NCI-H1694 (cell line): Measurements from ENCODE around the gene PROS1.
"Not testable (repeated sequence)": the region's sequence is repeated elsewhere in the genome, so short reads cannot be mapped to it uniquely, and the experiment has no call there.

ENCODE experiments used
- DNase-seq: peaks from one replicate; lab custom pipeline; 2025; lab: John Stamatoyannopoulos, UW

Gene PROS1

DNA sequence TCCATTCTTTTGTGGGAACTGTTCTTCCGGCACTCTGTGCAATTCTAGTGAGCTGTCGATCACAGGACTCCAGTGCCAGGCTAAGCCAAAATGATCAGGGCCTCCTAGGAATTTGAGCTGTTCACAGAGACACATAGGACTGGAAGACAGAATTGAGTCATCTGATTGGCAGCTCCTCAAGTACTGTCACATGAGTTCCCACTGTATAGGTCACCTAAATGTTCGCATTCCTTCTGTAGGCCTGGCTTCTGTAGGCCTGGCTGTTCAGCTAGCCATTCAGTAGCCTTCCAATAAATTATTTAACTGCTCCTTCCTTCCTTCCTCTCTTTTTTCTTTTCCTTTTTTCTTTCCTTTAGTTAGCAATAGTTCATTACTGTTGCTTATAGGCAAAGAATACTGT is 4.3 kb downstream of the PROS1 start:
- DNase-seq, result no peak

DNA sequence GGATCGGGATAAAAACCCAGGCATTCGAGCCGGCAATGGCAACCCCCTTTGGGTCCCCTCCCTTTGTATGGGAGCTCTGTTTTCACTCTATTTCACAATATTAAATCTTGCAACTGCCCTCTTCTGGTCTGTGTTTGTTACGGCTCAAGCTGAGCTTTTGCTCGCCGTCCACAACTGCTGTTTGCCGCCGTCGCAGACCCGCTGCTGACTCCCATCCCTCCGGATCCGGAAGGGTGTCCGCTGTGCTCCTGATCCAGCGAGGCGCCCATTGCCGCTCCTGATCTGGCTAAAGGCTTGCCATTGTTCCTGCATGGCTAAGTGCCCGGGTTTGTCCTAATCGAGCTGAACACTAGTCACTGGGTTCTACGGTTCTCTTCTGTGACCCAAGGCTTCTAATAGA is 8.6 kb downstream of the PROS1 start:
- not testable (repeated sequence) for DNase-seq

DNA sequence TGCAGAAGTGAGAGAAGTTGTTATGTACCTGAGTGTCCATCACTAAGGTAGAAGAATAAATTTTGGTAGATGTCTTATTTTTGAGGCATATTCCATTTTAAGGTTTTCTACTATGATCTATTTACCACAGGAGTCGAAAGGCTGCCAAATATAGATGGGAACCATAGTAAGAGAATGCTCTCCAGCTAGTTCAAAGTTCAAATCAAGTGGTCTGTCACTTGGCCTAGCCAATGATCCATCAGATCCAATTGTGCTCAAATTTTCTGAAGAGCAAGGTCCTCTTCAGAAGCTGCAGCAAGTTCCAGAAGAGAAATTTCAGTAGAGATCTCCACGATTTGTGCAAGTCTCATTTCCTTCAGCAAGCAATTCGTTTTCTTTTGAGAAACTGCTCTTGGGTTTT is 10.9 kb downstream of the PROS1 start:
- no peak for DNase-seq

DNA sequence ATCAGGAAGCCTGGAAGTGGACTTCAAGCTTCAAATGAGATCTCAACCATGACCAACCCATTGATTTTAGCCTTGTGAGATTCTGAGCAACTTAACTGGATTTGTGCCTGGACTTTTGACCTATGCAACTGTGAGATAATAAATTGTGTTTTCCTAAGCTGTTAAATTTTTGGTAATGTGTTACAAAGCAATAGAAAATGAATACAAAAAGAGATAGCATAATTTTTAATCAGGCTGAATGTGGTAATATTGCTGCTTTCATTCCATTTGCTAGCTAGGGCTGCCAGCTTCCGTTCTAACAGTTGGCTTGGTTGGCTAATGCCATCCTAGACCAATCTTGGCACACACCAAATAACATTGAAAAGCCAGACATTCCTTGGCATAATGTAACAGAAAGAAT is 12.2 kb downstream of the PROS1 start:
- DNase-seq, result no peak

DNA sequence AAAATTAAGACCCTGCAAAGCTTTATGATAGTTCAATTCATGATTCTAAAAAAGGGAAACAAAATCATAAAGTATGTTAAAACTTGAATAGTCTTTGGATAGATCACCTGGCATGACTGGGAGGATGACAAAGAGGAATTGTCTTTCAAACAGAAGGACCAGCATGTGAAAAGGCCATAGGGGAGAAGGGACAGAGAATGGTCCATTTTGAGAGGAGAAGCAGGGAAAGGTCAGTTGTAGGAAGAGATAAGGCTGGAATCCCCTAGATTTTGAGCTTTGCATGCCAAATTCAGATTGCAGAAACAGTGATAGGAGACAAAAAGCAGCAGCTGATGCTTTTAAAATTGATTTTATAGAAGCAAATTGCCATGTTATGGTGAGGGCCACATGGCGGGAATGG is 12.7 kb downstream of the PROS1 start:
- no peak for DNase-seq

DNA sequence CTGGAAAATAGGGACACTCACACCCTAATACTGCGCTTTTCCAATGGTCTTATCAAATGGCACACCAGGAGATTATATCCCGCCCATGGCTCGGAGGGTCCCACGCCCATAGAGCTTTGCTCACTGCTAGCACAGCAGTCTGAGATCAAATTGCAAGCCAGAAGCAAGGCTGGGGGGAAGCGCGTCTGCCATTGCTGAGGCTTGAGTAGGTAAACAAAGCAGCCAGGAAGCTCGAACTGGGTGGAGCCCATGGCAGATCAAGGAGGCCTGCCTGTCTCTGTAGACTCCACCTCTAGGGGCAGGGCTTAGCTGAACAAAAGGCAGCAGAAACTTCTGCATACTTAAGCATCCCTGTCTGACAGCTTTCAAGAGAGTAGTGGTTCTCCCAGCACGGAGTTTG is 23.7 kb downstream of the PROS1 start:
- not testable (repeated sequence) for DNase-seq

DNA sequence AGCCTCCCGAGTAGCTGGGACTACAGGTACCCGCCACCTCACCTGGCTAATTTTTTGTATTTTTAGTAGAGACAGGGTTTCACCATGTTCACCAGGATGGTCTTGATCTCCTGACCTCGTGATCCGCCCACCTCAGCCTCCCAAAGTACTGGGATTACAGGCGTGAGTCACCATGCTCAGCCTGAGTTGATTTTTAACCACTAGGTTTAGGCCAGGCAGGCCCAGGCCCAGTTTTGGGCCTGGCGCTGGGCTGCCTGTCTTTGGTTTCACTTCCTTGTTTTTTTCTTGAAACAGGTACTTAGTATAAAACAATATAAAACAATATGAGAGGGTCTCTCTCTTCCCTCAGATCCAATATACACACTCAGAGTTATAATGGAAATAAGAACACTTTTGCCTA is 36.2 kb downstream of the PROS1 start:
- not testable (repeated sequence) for DNase-seq

DNA sequence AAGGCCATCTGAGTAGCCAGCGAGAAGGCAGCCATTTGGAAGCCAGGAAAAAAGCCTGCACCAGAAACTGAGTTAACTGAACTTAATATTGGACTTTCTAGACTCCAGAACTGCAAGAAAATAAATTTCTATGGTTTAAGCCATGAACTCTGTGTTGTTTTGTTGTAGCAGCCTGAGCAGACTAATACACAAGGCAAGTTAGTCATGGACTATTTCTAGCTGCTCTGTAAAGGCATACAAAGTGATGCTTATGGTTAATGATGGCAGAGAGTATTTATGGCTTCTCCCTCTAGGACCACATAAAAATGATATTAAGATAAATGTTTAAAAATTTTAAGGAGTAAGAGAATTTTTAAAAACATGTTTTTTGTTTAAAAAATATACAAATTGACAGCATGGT is 37.1 kb downstream of the PROS1 start:
- DNase-seq, result no peak

DNA sequence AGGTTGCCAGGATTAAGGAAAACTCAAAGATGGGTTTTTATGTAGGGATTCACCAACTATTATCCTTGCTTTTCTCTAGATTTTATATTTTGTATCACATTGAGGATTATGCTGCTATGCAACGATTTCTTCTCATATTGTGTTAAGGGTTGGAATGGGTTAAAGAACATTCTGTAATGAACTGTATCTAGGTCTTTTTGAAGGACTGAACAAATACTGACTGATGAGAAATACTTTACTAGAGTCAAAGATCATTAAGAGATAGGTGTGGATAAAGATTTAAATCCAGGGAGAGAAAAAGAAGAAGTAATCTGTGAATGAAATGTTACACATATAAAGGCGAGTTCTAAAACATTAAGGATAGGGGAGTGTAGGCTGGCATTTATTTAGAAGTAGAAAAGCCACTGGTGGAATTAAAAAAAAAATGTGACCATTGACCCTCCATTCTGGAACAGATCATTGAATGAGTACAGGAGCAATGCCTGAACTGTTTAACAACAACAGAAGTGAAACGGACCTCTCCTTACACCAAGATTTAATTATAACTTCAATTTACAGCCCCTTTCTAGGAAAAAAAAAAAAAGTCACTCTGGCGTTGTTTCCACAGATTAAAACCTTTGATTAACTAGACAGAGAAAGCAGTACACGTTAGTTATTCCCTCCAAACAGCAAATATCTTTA is 39.2 kb downstream of the PROS1 start:
- DNase-seq, result no peak

DNA sequence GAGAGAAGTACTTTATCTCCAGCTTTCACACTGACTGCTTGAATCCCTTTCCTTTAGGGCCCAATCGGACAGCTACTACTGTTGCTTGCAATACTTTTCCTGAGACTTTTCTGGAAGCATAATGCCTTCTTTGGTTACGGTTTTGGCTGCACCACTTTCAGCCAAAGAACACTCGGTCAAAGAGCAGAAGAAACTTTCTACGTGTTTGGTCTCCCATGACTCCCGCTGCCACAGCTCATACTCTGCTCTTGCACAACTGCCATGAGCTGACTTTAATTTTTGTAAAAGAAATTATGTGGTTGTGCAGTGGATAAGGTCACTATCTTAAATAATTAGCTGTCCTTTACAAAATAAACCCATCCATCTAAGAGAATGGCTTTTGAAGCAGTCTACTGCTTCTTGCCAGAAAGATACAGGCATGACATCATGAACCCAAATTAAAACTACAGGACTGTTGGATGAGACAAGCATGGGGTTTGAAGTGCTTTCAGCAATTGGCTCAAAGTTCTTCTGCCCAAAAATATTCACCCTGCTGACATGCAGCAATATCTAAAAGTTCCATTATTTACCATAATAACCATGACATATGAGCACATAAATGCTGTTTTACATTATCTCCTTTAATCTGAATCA is 42.0 kb downstream of the PROS1 start:
- DNase-seq, result no peak

DNA sequence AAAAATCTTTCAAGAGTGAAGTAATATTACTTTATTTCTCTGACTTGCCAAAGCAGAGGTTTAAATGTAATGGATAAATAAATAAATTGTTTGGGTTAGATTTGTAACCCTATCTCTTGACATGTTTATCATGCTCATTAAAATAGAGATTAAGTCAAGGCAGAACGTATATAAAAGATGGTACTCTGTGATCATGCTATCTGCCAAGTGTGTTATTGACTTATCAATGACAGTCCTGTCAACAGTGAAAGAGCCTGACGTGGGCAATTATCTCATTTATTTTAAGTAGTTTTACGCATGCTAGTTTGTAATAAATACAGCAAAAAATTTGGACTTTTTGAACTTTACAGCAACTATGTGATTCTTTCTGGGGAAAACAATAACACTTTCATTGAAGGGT is 43.7 kb downstream of the PROS1 start:
- no peak for DNase-seq

DNA sequence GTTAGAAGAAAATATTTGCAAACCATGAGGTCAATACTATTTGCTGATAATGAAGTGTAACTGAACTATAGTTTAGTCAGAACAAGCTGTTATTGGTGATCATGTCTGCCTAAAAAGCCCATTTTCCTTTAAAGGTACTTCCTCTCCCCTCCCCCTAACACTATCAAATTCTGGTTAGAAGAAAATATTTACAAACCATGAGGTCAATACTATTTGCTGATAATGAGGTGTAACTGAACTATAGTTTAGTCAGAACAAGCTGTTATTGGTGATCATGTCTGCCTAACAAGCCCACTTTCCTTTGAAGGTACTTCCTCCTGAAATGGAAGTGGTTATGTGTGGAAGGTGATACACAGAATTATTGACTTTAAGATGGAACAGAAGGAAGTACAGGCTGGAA is 46.9 kb downstream of the PROS1 start:
- DNase-seq, result no peak

DNA sequence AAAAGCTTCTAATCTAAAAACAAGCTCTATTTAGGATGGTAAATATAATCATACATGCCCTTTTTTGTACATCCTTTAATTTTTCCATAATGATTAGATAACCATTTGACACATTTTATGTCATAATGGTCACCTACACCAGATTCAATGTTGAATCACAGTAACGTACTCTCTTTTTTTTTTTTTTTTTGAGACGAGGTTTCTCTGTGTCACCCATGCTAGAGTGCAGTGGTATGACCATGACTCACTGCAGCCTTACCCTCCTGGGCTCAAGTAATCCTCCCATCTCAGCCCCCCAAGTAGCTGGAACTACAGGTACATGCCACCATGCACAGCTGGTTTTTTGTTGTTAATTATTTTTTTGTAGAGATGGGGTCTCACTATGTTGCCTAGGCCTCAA is 49.2 kb downstream of the PROS1 start:
- no peak for DNase-seq

DNA sequence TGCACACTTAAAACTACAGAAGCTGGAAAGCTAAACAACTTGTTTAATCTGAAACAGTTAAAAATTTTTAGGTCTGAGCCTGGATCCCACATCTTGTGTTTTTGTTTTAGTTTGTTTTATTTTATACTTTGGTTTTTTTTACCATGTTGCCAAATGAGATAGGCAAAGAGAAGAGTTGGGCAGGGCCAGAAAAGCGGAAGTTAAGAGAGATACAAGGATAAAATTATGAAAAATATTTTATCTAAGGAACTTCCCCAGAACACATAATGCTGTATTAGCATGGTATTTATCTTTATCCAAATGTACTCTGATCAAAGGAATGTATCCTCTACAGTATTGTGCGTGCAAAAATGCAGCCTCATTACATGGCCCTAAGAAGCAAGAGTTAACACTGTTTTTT is 50.7 kb downstream of the PROS1 start:
- DNase-seq, result no peak

DNA sequence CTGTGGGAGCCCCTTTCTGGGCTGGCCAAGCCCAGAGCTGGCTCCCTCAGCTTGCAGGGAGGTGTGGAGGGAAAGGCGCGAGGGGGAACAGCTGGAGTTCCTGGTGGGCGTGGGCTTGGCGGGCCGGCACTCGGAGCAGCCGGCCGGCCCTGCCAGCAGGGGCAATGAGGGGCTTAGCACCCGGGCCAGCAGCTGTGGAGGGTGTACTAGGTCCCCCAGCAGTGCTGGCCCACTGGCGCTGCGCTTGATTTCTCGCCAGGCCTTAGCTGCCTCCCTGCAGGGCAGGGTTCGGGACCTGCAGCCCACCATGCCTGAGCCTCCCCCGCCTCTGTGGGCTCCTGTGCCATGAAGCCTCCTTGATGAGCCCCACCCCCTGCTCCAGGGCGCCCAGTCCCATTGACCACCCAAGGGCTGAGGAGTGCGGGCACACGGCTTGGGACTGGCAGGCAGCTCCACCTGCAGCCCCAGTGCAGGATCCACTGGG is 56.1 kb downstream of the PROS1 start:
- DNase-seq, result not testable (repeated sequence)

DNA sequence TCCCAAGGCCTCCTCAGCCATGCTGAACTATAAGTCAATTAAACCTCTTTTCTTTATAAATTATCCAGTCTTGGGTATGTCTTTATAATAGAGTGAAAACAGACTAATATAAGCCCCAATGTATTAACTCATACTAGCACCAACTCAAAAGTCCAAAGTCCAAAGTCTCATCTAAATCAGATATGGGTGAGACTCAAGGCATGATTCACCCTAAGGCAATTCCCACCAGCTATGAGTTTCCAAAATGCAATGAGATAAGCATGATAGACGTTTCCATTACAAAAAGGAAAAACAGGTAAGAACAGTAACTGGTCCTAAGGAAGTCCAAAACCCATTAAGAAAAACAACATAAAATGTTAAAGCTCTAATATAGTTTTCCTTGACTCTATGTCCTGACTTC is 60.1 kb downstream of the PROS1 start:
- not testable (repeated sequence) for DNase-seq

DNA sequence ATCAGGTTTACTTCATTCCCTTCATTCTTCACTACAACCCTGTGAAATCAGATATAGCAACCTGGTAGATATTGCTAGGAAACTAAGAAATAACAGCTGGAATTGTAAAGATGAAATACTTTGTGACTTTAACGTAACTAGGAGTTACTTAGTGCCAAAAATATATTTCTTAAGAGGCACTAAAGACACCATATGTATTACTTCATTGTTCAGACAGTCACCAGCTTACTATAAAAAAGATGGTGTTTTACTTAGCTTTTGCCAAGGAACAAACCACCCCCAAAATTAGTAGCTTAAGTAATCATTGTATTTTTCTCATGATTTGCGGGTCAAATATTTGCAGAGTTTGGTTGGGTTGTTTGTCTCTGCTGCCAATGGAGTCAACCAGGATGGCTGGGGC is 62.5 kb downstream of the PROS1 start:
- no peak for DNase-seq

DNA sequence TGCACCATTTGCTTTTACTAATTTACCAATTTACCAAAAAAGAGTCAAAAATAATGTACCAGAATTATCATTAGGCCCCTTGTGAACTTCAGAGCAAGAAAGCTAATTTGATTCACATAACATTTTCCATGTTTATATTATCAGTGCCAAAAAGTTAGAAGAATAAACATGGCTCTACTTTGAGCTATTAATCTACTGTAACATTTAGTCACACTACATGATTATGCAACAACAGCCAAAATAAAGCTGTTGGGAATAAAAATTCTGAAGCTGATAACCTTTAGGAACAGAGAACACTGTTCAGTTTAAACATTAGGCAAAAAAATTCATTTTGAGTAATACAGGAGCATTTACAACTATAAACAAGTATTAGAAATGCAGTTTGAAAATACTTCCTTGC is 63.6 kb downstream of the PROS1 start:
- no peak for DNase-seq

DNA sequence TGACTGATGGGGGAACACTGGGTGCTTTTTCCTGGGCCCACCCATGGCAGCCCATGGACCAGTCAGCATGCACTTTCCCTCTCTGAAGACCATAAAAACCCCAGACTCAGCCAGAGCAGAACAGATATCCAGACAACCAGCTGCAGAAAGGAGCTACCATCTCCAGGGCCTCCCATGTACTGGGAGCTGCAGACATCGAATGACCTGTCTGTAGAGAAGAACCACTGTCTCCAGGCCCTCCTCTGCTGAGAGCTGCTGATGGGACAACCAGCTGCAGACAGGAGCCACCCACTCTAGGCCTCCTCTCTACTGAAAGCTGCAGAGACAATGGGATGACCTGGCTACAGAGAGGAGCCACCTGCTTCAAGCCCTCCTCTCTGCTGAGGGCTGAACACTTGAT is 66.6 kb downstream of the PROS1 start:
- DNase-seq, result no peak

DNA sequence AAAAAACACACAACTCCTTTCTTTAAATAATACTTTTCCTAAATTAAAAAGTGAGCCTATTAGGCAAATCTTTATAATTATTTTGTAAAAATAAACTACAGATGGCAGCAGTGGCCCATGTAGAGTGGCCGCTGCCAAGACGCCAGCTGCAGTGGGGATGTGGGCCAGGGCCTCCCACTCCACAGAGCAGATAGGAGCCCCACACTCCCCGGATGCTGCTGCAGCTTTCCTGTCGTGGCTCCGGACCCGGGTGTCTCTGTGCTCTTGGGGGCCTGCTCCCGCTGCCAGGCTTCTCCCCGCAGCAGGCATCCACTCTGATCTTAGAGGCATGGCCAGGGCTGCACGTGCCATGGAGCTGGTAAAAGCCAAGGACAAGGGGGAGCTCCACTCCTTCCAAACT is 67.5 kb downstream of the PROS1 start:
- no peak for DNase-seq

DNA sequence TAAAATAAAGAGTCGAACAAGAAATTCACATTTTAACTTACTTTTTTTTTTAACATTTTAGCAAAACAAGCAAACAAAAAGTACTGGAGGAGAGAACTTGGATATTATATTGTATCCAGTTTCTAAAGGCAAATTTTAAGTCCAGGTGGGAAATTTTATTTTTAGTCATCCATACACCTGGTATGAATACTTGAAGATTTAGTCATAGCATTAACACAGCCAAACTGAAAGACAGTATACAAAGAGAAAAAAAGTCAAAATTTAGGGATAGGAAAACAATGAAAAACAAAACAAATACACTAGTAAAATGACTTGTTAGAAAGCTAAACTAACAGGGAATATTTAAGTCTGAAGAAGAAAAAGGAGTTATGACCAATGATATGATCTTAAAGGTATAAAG is 69.1 kb downstream of the PROS1 start:
- DNase-seq, result no peak

DNA sequence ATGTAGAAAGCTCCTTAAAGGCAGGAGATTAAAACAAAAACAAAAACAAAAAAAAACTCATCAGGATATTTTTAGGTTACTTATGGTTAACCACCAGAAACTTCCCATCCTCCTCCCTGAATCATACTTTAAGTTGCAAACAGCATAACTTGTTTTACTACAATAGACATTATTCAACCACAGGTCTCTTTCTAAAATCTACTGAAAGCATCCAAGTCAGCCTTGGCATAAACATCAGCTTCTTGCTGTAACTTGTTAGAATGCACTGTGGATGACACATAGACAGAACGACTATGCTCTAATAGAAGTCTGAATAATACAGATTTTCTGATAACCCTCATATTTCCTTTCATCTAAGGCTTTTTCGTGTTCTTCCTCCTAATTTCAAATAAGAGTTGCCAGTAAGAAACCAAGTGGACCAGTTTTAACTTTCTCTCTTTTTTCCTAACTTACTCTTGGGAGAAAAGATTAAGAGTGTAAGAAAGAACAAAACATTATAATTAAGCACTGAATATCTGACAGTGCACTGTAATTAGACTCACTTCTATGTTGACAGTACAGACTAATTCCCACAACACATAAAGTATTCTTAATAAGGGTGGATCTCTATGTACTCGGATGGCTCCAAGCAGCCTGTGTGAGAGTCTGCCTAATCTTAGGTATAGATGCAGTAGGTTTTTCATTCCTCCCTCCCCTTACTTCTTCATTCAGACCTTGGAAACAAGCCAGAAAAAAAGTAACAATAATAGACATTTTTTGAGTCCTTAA is 95.3 kb downstream of the PROS1 start:
- not testable (repeated sequence) for DNase-seq

DNA sequence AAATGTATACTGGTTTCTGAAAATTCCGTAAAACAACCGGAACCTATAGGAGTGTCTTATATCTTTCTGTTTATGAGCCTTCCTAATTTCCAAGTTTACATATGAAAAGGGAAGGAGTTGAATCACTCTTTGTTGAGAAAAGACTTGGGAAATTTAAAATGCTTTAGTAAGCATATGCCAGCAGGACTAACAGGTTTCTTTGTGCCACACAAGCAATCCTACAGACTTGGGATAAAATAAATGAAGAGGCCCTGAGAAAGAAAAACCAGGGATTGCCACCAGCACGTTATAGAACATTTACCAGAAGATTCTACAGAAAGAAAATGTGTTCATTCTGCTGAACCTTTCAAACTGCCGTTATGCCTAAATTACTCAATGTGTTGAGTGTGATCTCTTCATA is 96.3 kb downstream of the PROS1 start:
- DNase-seq, result not testable (repeated sequence)
